HG03060 (cell line): ENCODE results near the gene KLRC1.
"Not testable (repeated sequence)": the region's sequence is repeated elsewhere in the genome, so short reads cannot be mapped to it uniquely, and the experiment has no call there.

Source experiments
- ATAC-seq: cut with Tn5 transposase; IDR thresholded peaks from one replicate; pipeline ENCODE4 v1.9.1; 2021; ENCODE audit warnings: low read depth, moderate number of reproducible peaks; ENCODE audit not compliant: unreplicated experiment

Gene KLRC1

GRCh38 chr12:10453156-10453555, at the start of gene KLRC1:
Gene KLRC1 (minus strand): TSS chr12:10453377. CDS start chr12:10451156, 2,221 bp downstream.
- no peak for ATAC-seq

GRCh38 chr12:10501030-10501429, 47.9 kb upstream of the KLRC1 start:
- no peak for ATAC-seq

- no peak for ATAC-seq
These were observed 44.9 kb upstream of the KLRC1 start for GRCh38 chr12:10498042-10498441.

DNA sequence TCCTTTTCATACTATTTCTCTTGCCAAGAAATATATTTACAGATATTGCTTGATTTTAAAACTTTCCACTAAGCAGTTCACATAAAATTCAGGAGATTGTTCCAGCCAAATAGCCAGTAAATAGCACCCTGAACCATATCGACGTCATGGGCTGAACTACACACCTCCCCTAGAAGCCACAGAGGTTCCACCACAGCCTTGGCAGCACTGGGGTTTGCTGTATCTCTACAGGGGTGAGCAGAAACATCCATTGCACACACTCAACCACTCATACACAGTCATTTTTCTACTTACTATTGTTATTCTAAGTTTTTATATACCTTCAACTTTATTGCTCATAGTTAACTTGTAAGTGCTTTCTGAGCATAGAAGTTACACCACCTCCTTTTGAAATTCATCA, 44.4 kb upstream of the KLRC1 start:
- ATAC-seq = no peak

DNA sequence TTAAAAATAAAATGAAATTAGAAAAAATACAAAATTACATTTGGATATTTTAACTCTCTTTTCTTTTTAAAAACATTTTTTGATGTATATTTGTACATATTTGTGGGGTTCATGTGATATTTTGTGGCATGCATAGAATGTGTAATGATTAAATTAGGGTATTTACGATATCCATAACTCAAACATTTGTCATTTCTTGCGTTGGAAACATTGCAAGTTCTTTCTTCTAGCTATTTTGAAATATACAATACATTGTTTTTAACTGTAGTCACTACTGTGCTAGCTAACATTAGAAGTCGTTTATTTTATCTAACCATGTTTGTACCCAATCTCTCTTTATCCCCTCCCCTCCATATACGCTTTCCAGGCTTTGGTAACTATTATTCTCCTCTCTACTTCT, 38.6 kb upstream of the KLRC1 start:
- no peak for ATAC-seq

- ATAC-seq = not testable (repeated sequence)
These were observed 34.2 kb upstream of the KLRC1 start for GRCh38 chr12:10487328-10487727.

DNA sequence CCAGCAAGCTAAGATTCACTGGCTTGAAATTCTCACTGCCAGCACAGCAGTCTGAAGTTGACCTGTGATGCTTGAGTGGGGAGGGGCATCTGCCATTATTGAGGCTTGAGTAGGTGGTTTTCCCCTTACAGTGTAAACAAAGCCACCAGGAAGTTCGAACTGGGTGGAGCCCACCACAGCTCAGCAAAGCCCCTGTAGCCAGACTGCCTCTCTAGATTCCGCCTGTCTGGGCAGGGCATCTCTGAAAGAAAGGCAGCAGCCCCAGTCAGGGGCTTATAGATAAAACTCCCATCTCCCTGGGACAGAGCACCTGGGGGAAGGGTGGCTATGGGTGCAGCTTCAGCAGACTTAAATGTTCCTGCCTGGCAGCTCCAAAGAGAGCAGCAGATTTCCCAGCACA, 28.7 kb upstream of the KLRC1 start:
- ATAC-seq = not testable (repeated sequence)

DNA sequence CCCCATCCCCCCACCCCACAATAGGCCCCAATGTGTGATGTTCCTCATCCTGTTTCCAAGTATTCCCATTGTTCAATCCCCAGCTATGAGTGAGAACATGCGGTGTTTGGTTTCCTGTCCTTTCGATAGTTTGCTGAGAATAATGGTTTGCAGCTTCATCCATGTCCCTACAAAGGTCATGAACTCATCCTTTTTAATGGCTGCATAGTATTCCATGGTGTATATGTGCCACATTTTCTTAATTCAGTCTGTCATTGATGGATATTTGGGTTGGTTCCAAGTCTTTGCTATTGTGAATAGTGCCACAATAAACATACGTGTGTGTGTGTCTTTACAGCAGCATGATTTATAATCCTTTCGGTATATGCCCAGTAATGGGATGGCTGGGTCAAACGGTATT, 19.6 kb upstream of the KLRC1 start:
- not testable (repeated sequence) for ATAC-seq

GRCh38 chr12:10469701-10470100, 16.5 kb upstream of the KLRC1 start:
- no peak for ATAC-seq

DNA sequence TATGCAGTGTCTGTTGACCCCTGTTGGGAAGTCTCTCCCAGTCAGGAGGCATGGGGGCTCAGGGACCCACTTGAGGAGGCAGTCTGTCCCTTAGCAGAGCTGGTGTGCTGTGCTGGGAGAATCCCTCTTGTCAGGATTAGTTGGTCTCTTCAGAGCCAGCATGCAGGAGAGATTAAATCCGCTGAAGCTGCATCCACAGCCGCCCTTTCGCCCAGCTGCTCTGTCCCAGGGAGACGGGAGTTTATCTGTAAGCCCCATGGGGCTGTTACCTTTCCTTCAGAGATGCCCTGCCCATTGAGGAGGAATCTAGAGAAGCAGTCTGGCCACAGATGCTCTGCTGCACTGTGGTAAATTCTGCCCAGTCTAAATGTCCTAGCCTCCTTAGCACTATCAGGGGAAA, 13.1 kb upstream of the KLRC1 start:
- no peak for ATAC-seq

DNA sequence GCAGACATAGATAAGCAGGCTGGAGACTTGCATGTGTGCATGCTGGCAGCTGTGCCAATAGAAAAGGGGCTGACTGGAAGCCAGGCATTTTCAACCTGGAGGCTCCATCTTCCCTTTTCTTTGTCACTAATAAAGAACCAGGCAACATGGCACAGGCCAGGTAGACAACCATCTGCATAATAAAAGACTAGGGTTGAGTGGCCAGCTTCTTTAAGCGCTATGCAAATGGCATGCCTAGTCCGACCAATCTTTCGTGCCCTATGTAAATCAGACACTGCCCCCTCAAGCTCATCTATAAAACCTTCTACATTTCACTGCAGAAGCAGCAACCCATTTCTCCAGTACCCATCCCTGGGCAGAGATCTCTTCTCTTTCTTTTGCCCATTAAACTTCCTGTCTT, 4.6 kb upstream of the KLRC1 start:
- ATAC-seq = no peak

DNA sequence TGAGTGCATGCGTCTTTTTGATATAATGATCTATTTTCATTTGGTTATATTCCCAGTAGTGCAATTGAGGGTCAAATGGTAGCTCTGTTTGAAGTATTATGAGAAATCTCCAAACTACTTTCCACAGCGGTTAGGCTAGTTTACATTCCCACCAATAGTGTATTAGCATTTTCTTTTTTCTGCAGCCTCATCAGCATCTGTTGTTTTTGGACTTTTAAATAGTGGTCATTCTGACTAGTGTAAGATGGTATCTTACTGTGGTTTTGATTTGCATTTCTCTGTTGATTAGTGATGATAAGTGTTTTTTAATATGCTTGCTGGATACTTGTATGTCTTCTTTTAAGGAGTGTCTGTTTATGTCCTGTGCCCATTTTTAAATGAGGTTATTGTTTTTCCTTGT, 3.7 kb upstream of the KLRC1 start:
- ATAC-seq = no peak

- no peak for ATAC-seq
These were observed 2.6 kb upstream of the KLRC1 start for GRCh38 chr12:10455766-10456165.

DNA sequence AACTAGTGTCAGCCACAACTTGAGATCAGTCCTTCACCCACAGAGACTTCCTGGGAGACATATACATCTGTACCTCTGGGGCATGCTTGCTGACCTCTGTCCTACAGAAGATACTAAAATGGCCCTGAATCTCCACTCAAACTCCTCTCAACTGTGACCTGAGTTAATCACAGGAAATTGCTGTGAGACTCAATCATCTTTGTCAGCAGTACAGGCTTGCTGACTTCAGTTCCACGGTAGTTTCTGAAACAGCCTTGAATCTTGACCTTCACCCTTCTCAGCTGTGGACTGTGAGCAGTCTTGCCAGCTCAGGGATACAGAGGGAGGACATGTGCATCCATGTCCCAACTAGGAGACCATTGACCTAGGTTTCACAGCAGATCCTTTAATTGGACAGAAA, 1.4 kb upstream of the KLRC1 start:
- ATAC-seq = no peak

- ATAC-seq = no peak
These were observed 4.9 kb downstream of the KLRC1 start for GRCh38 chr12:10448236-10448635.

GRCh38 chr12:10446052-10446451, 7.1 kb downstream of the KLRC1 start:
- not testable (repeated sequence) for ATAC-seq

GRCh38 chr12:10441144-10441543, 12.0 kb downstream of the KLRC1 start:
- not testable (repeated sequence) for ATAC-seq

- not testable (repeated sequence) for ATAC-seq
These were observed 13.4 kb downstream of the KLRC1 start for GRCh38 chr12:10439608-10440274.

- ATAC-seq = not testable (repeated sequence)
These were observed 15.6 kb downstream of the KLRC1 start for GRCh38 chr12:10437601-10438000.

GRCh38 chr12:10435816-10436215, 17.4 kb downstream of the KLRC1 start, which contains the start of gene KLRC2:
Gene KLRC2 (minus strand): TSS chr12:10436010. CDS start chr12:10435986, 24 bp downstream.
- not testable (repeated sequence) for ATAC-seq

- not testable (repeated sequence) for ATAC-seq
These were observed 22.6 kb downstream of the KLRC1 start for GRCh38 chr12:10430623-10431022.

DNA sequence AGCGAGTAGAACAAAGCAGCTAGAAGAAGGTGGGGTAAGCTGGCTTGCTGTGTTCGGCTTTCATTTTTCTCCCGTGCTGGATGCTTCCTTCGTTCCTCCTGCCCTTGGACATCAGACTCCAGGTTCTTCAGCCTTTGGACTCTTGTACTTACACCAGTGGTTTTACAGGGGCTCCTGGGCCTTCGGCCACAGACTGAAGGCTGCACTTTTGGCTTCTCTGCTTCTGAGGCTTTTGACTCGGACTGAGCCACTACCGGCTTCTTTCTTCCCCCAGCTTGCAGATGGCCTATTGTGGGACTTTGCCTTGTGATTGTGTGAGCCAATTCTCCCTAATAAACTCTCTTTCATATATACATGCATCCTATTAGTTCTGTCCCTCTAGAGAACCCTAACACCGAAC, 27.2 kb downstream of the KLRC1 start:
- not testable (repeated sequence) for ATAC-seq
